ENCODE measurements around the gene SPINK2. TPM values are rescaled to one million over a fixed set of nuclear protein-coding genes. Genes with fewer than 3 reads are reported as not detected.
A peak's percentile ranks its signal among the peaks of the same experiment; 100 is the strongest.

The SPINK2 gene
- polyA plus RNA-seq, 3 donors, result not detected

- intact Hi-C loops (cut with micrococcal nuclease), result no loop called here
- 0% methylated on average over 2 of the region's 2 CpGs for WGBS (ENCODE audit: insufficient coverage)
Observed at GRCh38 chr4:56857601-56858309, 36.3 kb upstream of the SPINK2 start.

GRCh38 chr4:56856656-56857055 lies 35.2 kb upstream of the SPINK2 start:
- Histone ChIP-seq H3K4me3 (replicated peaks in 1 of 3; ENCODE audit: low read depth in 2 of 3, low read length in 3 of 3) (no peak overlapping the region), H3K9ac (ENCODE audit: insufficient read depth, low read length, poor library complexity, severe bottlenecking) (no peak overlapping the region), H3K27ac (ENCODE audit: low read depth in 1 of 2, low read length in 2 of 2) (no peak overlapping the region), H2AFZ (ENCODE audit: insufficient read depth, low read depth, low read length, poor library complexity, severe bottlenecking) (peak overlapping the region; percentile 21), H3K4me2 (replicated peaks; ENCODE audit: extremely low read depth, low read length, poor library complexity, severe bottlenecking) (no peak overlapping the region), H3K27me3 (ENCODE audit: control insufficient read depth in 2 of 2, insufficient read depth in 2 of 2, low read length in 2 of 2) (no peaks in the 10 kb centered on the region), H3K79me2 (ENCODE audit: insufficient read depth, low read length) (no peaks in the 10 kb centered on the region), H3K36me3 (replicated peaks in 1 of 2; ENCODE audit: control insufficient read depth in 1 of 2, insufficient read depth in 2 of 2, low read length in 2 of 2) (no peaks in the 10 kb centered on the region), H3K9me3 (replicated peaks in 1 of 2; ENCODE audit: control insufficient read depth in 1 of 2, insufficient read depth in 1 of 2, low read length in 2 of 2) (no peaks in the 10 kb centered on the region), H3K4me1 (ENCODE audit: control insufficient read depth in 1 of 2, insufficient read depth in 2 of 2, low read length in 2 of 2) (peaks cover 4 to 9% of the 10 kb centered on the region in 2 donors), H4K20me1 (ENCODE audit: insufficient read depth, low read length) (no peaks in the 10 kb centered on the region)
- TF ChIP-seq CTCF (IDR thresholded peaks at IDR 0.05), result no peak
- no peak overlapping the region for H3K27ac Mint-ChIP-seq
- no peak overlapping the region for H3K4me3 Mint-ChIP-seq
- H3K9me3 Mint-ChIP-seq, result no peaks in the 10 kb centered on the region
- intact Hi-C loops (cut with micrococcal nuclease), result no loop called here
- WGBS (ENCODE audit: insufficient coverage), result no CpG with 5 or more reads among the region's 5 CpGs
- peaks cover 0 to 1% (median 0%) of the 10 kb centered on the region in 3 donors for H3K27me3 Mint-ChIP-seq (ENCODE audit: low read depth in 3 of 3)
- peaks cover 16% of the 10 kb centered on the region for H3K4me1 Mint-ChIP-seq
- no peaks in the 10 kb centered on the region for H3K36me3 Mint-ChIP-seq
- DNase-seq, result no peak

More at GRCh38 chr4:56857601-56858309, 36.3 kb upstream of the SPINK2 start:
- no peaks in the 10 kb centered on the region for H3K27me3 ChIP-seq (ENCODE audit: control insufficient read depth in 2 of 2, insufficient read depth in 2 of 2, low read length in 2 of 2)
- TF ChIP-seq CTCF (IDR thresholded peaks at IDR 0.05), result no peak
- Mint-ChIP-seq H3K27ac (peak overlapping the region in 3 of 7 donors; percentile 16 to 82 (median 41)), H3K9me3 (no peaks in the 10 kb centered on the region), H3K4me1 (peaks cover 16% of the 10 kb centered on the region), H3K4me3 (no peak overlapping the region), H3K36me3 (no peaks in the 10 kb centered on the region), H3K27me3 (ENCODE audit: low read depth in 3 of 3) (peaks cover 0 to 2% (median 0%) of the 10 kb centered on the region in 3 donors)
- H3K79me2 ChIP-seq (ENCODE audit: insufficient read depth, low read length), result no peaks in the 10 kb centered on the region
- no peaks in the 10 kb centered on the region for H4K20me1 ChIP-seq (ENCODE audit: insufficient read depth, low read length)
- no peak for DNase-seq
- H2AFZ ChIP-seq (ENCODE audit: insufficient read depth, low read depth, low read length, poor library complexity, severe bottlenecking), result peak overlapping the region; percentile 41
- no peak overlapping the region for H3K4me3 ChIP-seq (replicated peaks in 1 of 3; ENCODE audit: low read depth in 2 of 3, low read length in 3 of 3)
- H3K36me3 ChIP-seq (replicated peaks in 1 of 2; ENCODE audit: control insufficient read depth in 1 of 2, insufficient read depth in 2 of 2, low read length in 2 of 2), result no peaks in the 10 kb centered on the region
- no peaks in the 10 kb centered on the region for H3K9me3 ChIP-seq (replicated peaks in 1 of 2; ENCODE audit: control insufficient read depth in 1 of 2, insufficient read depth in 1 of 2, low read length in 2 of 2)
- H3K9ac ChIP-seq (ENCODE audit: insufficient read depth, low read length, poor library complexity, severe bottlenecking), result no peak overlapping the region
- no peak overlapping the region for H3K27ac ChIP-seq (ENCODE audit: low read depth in 1 of 2, low read length in 2 of 2)
- peaks cover 4 to 9% of the 10 kb centered on the region in 2 donors for H3K4me1 ChIP-seq (ENCODE audit: control insufficient read depth in 1 of 2, insufficient read depth in 2 of 2, low read length in 2 of 2)
- H3K4me2 ChIP-seq (replicated peaks; ENCODE audit: extremely low read depth, low read length, poor library complexity, severe bottlenecking), result no peak overlapping the region
